ENCODE results near the gene GLIS1.

The GLIS1 gene

DNA sequence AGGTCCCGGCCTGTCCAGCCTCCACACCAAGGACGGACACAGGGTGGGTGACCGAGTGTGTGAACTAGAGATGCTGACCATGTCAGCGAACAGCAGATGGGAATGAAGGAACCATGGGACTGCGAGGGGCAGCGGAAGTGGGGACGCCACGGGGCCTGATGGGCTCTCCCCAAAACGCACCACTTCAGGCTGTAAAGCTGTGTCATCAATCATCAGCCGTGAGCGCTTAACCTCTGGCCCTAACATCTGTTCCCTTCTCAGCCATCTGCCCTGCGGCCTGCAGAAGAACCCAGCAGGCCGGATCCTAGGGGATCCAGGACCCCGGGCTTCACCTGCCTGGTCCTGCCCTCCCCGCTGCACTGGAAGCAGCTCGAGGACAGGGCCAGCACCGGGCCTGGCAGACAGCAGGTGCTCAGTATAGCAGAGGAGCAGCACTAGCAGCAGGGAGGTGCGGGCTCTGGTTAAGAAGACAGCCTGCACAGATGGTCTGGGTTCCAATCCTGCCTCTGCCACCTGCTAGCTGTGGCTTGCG, 221.1 kb downstream of the GLIS1 start:
- DNase-seq = no peak

DNA sequence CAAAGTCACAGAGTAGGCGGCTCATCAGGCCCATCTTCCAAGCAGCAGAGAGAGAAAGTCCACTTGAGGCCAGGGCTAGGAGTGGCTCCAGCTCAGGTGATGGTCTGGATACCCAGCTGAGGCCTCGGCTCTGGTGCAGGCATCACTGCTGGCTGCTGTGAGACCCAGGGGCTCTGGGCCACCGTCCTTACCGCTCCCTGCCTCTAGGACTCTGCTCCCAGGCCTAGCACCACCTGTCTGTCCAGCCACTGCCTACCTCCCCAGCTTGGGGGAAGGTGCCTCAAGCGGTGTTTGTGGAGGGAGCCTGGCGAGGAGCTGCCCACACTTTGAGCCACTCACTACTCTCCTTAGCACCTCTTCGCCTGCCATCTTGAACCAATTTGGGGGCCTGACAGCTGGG, 221.9 kb downstream of the GLIS1 start:
- DNase-seq = no peak

DNA sequence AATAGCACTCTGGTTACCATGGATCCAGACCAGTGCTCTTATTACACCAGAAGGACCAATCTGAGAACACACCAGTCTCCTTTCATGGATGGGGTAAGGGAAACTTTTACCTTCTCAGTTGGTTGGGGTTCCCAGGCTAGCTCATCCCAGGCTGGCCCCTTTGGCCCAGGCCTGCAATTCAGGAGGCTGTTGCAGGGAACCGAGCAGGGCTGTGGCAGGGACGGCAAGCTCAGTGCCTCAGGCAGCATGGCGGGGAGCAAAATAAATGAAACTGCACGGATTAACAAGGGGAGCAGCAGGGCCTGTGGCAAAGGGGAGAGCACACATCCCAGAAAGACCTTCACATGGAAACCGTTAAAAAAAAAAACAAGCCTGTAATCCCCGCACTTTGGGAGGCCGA, 222.8 kb downstream of the GLIS1 start:
- DNase-seq = no peak

DNA sequence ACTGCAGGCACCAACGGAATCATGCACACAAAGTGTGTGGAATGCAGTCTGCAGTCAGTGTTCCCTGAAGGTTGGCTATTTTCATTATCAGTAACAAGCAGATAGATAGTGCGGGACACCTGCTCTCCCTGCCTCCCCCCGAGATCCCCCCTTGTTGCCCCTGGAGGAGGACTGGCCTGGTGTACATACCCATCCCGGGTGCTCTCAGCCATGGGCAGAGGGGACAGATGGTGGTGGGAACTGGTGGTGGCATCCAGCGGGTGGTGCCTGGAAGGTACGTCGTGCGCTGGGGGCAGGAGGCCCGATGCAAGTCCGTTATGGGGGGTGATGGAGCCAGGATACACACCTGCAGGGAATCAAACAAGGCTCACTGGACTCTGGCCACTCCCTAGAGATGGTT, 224.5 kb downstream of the GLIS1 start:
- DNase-seq = no peak

DNA sequence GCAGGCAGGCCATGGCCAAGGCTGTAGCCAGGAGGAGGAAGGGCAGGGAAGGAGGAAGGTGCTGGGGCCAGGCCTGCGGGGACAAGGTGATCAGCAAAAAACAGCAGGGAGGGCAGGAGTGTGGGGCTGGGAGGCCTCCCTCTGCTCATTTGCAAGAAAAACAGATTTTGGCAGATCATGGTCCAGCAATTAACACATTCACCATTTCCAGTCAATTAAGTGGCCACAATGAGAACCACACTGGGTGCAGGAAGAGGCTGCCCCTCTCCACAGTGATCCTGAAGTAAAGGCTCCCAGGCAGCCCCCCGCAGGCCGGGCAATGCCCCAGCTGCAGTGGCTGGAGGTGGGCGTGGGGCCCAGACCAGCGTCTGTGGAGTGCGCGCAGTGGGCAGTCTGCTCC, 225.1 kb downstream of the GLIS1 start:
- DNase-seq = no peak

DNA sequence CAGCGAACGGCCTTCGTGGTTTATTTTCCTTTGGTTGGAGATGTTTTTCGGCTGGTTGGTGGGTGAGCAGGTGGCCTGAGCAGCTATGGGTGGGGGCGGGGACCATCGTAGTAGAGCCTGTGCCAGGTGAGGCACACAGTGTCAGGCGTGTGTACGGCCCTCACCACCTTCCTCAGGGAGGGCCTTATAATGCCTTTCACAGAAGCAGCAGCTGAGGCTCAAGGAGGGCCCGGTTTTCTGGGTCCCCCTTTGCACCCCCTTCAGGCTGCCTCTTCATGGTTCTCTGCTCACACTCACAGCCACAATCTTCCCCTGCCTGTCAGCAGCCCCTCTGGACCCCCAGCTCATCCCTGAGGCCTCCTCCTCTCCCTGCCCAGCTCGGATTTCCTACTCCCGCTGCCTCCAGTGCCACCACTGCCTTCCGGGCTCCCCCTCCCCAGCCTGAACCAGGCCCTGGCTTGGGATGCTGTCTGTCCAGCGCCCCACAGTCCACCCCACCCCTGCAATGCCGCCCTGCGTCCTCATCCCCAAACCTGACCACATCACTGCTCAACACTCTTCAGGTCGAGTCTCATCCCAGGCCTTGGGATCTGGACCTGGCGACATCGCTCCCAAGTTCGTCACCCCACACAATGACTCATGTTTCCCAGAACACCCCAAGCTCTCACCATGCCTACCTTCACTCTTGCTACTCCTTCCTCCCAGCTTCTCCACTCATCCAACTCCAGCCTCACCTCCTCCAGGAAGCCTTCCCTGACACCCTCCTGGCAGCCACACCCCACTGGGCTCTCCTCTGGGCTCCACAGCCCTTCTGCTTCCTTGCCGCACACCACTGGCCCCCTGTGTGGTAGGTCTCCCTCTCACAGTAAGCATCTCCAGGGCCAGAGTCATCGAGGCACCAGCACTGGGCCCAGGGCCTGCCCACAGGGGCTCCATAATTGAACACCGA, 225.9 kb downstream of the GLIS1 start:
- no peak for DNase-seq

DNA sequence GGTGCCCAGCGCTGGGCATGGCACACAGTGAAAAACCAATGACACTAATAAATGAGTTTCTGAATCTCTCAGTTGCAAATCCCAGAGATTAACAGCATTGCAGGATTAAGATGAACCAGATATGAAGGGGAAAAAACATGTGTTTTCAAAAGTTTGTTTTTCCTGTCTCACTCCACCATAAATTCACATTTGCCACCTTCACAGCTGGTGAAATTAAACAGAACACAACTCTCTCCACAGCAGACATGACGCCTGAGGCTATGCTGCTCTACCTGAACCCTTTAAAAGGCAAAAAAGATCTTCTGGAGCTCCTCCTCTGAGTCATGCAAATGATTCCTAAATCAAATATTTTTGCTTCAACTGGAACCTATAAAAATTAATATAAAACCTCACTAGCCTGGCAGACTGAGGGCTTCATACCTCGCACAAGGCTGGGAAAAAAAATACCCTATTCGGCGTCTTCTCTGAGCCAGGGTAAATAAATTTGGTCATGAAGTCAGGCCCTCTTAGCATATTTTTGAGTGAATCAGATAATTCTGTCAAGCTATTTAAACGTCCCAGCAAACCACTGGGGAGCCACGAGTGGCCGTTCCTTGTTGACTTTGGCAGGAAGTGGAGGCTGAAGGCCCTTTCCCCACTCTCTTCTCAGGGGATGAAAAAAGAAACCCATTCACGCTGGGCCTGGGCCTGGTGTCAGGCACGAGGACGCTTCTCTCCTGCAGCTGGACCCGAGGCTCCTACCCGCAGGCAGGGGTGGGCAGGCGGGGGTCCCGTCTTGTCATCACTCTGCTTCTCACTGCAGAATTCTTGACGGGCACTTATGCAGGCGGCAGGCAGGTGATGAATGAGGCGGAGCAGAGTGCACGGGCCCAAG, 226.8 kb downstream of the GLIS1 start:
- DNase-seq = no peak

DNA sequence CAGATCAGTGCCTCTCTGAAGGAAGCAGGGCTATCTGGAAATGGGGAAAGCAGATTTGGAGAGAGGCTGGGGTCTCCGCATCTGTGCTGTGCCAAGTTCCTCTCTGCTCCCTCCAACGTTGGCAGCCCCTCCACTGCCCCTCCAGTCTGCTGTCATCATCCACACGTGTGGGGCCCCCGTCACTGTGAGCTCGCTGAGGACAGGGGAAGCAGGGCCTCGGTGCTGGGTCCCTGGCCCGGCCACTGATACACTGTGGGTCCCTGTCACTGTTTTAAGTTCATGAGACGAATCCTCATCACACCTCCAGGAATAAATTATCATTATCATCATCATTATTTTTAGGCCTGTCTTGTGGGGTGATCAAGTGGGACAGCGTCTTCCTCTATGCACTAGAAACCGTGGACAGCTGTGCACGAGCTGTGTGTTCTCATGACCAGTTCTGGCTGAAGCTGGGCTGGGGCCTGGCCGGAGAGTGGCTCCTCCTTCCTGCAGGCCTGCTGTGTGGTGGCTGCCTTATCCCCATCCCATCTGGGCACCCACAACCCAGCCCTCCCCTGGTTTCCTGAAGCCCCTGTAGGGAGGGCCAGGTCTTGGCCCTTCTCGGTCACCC, 227.5 kb downstream of the GLIS1 start:
- no peak for DNase-seq

DNA sequence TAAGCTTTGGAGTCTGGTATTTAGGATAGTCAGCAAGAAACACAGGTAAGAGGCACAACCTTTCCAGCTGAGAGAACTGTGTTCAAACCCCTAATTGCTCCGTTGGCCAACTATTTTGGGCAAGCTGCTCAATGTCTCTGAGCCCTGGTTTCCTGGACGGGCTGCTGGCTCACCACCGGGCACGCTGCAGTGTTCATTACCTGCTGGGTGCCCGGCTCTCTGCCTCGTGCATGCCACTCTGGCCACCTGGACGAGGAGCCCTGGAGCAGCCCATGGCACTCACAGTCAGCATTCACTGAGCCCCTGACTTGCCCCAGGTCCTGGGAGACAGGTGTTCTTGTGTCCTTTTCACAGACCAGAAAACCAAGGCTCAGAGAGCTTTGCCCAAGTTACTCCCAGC, 228.7 kb downstream of the GLIS1 start:
- no peak for DNase-seq

DNA sequence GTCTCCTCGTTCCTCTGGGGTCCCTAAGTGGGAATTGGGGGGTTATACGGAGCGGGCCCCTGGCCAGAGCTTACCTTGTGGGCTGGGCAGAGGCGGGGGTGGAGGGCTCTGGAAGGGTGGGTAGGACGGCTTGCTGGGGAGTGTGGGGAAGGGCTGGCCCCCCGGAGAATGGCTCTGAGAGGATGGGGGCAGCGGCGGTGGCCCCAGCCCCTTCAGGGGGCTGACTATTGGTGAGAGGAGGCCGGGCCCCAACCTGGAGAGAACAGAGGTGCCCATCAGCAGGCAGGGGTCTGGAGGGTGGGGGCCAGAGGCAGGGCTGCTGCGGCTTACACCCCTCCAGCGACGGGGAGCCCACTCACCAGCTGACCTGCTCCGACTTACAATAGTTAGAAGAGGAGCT, 229.2 kb downstream of the GLIS1 start:
- DNase-seq = no peak

DNA sequence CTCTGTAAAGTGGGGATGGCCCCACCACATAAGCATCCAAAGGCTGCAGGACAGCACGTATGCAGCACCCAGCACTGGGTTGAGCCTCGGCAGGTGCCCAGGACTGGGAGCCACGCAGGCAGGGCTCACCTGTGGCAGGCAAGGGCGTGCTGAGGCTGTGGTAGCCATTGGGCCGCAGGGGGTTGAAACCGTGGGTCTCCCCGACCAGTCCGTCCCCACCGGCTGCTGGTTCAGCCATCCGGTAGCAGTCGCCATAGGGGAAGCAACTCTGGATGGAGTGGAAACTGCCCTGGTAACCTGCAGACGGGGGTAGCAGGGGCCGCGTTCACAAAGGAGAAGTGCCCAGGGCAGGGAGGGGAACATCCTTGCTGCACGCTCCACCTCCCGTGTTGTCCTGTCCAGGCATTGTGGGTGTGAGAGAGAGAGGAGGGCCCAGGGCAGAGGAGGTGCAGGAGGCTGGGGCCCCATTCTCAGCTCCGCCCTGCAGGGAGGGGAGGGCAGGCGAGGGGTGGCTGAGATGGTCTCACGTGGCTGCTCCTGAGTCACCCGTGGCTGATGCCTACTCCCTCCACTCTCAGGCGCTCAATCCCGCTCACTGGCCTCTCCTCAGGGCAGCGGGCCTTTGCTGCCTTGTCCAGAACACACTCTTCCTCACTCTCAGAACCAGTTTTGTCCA, 229.8 kb downstream of the GLIS1 start:
- no peak for DNase-seq

DNA sequence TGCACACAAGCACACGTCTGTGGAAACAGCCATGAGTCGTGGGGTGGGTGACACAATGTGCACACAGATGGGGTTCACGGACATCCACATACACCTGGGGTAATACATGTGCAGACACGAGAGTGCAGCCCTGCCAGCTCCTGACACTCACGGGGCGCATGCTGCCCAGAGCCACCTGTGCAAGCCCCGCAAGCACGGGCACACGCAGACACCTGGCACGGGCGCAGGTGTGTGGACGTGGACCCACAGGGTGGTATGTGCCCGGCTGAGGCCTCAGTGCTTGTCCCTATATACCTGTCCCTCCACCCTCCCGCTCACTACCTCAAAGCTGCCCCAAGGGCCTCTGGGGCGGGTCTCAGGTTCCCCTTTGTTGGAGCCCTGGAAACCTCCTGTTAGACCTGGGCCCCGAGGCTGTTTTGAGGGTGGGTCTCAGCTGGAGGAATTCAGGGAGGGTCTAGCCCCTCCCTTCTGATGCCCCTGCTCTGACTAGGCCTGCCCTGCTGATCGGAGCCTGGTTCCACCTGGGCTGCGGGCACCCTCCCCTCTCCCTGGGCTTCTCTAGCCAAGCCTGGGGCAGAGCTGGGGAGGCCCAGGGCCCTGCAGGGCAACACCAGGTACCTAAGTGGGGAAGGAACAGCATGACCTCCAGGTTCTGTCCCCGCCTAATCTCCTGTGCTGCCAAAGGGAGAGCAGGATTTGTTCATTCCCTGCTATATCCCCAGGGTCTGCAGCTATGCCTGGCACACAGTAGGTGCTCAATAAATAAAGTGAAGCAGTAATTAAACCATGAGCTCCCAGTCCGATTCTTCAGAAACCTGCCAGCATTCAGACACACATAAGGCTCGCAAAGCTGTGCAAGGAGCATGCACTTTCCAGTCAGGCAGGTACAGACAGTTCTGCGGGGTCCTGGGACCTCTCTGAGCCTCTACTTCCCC, 230.6 kb downstream of the GLIS1 start:
- DNase-seq = no peak

DNA sequence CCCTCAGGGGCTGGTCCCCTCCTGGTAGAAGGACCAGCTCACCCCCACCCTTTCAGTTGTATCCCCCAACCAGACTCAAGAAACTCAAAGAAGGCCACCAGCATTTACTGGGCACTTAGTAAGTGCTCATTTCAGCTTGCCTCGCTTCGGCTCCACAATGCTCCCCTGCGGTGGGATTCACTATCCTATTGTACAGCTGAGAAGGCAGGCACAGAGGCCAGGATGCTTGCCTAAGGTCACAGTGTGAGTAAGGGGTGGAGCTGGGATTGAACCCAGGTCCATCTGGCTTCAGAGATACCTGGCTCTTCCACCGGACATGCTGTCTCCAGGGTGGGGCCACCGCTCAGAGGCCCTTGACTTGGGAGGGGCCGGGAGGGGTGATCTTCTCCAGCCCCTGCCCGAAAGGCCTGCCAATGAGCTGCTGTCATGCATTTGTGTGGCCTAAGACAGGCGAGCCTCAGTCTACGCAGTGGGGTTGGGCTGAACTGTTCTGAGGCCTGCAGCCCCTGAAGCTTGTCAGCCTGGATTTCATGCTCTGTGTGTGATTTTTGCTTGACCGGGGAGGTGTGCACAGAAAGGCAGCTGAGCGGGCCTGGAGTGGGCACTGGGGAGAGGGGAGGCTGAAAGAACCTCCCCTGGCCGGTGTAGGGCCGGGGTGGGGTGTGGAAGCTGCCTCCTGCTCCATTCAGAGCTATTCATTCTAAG, 231.7 kb downstream of the GLIS1 start:
- DNase-seq = no peak

DNA sequence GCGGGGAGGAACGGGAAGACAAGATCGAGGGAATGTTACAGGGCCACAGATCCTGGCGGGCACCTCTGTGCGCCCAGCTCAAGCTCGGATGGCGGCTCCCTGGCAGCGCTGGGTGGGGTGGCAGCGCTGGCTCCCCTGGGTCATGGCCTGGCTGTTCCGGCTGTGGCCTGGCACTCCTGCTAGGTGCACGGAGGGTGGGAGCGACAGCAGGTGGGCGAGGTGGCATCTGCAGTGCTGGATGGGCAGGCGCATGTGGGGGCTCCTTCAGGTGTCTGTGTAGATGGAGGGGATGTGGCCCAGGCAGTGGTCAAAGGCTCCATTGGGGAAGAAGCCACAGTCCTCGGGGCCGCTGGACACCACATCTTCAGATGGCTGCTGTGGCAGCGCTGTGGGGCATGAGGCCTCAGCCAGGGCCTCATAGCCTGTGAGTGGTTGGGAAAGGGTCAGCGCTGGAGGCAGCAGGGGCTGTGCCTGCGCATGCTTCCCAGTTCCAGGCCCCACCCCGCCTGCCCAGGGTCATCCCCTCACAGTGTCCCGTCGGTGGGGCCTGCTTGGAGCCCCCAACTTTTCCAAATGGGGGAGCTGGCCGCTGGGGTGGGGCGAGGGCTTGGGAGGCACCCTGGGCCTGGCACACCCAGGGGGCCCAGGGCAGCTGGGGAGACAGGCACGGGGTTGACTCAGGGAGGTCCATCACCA, 232.5 kb downstream of the GLIS1 start:
- DNase-seq = no peak

DNA sequence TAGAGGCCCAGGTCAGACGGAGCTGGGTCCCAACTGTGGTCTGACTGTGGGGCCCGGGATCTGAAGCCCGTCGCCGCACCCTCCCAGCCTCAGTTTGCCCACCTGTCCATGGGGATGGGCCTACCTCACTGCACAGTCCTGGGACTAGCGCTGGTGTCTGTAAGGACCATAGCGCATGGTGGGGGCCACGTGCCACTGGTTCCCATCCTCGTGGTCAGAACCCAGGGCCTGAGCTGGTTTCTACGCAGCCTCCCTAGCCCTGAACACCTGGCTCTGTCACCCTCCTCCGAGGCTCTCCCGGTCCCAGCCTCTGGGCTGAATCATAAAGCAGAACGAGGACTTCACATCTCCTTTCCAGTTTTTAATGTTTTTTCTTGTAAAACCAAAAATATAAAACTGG, 233.1 kb downstream of the GLIS1 start:
- no peak for DNase-seq

DNA sequence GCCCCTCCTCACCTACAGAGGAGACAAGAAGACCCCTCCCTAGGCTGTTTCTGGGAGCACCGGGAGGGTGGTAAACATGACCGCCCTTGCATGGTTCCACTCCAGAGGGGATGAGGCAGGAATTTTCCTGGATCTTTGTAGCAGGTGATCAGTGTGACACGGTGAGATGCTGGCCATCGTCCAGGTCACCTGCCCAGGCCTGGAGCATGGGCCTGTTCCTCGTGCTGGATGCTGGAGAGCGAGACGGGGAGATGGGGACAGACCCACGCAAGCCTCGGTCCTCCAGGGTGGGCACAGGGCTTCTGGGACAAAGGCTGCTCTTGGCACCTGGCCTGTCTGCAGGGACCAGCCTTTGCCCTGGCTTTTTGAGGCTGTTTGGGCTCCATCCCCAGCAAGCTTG, 233.6 kb downstream of the GLIS1 start:
- DNase-seq = no peak

DNA sequence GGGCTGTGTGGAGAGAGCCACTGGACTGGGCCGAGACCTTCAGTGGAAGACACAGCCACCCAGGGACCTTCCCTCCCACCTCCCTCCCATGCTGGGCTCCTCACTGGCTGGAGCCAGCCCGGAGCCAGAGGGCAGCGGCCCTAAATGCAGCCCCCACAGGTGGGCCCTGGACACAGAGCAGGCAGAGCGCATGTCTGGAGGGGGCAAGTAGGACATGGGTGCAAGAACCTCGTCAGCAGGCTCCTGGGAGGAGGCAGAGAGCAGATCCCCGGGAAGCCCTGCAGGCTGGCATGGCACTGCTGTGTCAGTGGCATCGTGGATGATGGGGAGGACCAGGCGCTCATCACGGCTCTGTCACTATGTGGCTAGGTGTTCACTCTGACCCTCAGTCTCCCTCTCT, 234.1 kb downstream of the GLIS1 start:
- no peak for DNase-seq

DNA sequence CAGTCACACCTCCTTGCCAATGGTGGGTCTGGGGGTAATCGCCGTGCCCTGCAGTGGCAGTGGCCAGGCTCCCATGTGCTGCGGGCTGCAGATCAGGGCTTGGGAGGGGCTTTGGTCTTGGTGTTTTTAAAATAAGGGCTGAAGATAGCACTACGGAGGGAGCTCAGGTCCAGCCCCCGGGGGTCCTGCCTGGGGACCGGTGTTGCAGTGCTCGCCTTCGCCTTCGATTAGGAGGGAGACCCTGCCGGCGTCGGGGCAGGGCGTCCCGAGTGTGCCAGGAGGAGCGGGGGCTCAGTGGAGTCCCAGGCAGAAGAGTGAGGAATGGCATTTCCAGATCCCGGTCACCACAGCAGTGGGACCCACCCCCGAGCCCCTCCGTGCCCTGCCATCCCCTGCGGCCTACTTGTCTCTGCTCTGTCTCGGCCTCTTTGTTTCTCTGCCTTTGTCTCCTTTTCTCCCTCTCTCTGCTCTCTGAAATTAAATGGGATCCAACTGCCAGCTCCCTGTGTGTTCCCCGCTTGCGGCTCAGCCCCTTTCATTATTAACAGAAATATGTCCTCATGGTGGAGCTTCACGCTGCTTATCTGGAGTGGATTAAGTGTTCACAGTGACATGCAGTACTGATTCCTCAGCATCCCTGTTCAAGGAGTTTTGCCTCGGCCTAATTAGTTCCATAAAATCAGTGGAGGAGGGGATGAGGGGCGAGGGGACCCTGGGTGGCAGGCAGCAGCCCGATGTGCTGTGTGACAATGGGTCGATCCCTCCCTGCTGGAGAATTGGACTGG, 235.3 kb downstream of the GLIS1 start:
- DNase-seq = no peak

Measured in stimulated activated CD4-positive, alpha-beta T cell treated with anti-CD3 and anti-CD28 coated beads, Interleukin-4, amount 100 ng/mL, for 4 hours (primary cell).